Measurements from ENCODE around the gene SFR1.

DNA sequence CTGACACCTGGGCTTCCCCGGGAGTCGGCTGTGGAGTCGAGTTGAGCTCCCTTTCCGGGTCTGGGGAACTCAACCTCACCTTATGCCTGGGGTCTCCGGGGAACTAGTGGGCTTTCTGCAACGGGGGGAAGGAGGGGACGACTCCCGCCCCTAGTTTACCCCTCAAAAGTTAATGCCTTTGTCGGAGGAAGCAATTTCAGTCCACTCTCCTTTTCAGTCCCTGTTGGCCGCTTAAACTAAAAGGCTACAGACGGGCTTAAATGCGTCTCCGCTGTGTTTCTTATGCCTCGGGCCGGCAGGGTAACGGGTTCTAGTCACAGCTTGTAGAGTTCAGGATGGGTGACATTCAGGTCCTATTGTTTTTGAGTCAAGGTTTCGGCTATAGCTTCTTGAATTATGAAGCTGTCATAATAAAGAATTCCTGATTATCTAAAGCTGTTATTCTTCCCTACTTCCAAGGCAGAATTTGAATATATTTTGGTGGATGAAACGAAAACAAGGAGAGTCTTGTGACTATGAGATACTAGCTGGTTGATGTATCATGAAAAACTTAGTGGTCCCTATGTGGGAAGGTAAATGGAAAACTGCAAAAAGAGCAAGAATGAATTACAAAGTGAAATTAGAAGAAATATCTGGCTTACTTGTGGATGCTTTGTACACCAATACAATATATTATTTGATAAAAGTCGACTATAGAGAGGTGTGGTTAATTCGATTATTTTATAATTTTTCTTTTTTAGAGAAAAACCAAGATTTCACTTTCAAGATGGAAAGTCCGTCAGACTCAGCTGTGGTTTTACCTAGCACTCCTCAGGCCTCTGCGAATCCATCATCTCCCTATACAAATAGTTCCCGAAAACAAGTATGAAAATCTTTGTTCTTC is 495 bp downstream of the SFR1 start:
- TF ChIP-seq EZH2 (optimal IDR thresholded peaks at IDR 0.05; ENCODE audit: low read depth, low read length), result no peak
- TF ChIP-seq, protein P1, sequence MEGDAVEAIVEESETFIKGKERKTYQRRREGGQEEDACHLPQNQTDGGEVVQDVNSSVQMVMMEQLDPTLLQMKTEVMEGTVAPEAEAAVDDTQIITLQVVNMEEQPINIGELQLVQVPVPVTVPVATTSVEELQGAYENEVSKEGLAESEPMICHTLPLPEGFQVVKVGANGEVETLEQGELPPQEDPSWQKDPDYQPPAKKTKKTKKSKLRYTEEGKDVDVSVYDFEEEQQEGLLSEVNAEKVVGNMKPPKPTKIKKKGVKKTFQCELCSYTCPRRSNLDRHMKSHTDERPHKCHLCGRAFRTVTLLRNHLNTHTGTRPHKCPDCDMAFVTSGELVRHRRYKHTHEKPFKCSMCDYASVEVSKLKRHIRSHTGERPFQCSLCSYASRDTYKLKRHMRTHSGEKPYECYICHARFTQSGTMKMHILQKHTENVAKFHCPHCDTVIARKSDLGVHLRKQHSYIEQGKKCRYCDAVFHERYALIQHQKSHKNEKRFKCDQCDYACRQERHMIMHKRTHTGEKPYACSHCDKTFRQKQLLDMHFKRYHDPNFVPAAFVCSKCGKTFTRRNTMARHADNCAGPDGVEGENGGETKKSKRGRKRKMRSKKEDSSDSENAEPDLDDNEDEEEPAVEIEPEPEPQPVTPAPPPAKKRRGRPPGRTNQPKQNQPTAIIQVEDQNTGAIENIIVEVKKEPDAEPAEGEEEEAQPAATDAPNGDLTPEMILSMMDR (IDR thresholded peaks at IDR 0.05; ENCODE audit: low read length), result no peak

Data from MM.1S (cell line).